Head of caudate nucleus (tissue), 42 donors: Measurements from ENCODE around the gene HOXB9.

ENCODE experiments used
- DNase-seq, 42 donors: peaks; one replicate each; pipeline versions ENCODE4 v3.0.0 to v3.0.0-alpha.2; 2020 to 2021; ENCODE audit warnings: mixed read lengths in 7 of 42
- intact Hi-C: fragments of 100-400 bp; cut with DNase I; formaldehyde crosslinking; loops from one replicate; pipeline ENCODE4 v1.15.0; 2022

HOXB9 gene

DNA sequence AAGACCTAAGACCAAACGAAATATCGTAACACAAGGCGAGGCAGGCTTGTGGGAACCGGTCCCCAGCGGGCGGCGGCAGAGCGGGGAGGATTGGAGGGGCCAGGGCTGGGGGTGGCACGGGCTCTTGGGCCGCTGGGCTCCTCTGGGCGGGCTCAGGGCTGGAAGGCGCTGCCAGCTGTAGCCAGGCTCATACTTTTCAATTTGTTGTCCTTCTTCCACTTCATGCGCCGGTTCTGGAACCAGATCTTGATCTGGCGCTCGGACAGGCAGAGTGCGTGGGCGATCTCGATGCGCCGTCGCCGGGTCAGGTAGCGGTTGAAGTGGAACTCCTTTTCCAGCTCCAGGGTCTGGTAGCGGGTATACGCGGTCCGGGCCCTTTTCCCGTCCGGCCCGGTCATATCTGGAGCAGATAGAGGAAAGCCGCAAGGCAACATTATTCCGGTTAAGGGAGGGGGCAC is 34.1 kb downstream of the HOXB9 start:
- intact Hi-C loops, result no loop called here
- DNase-seq, result no peak

DNA sequence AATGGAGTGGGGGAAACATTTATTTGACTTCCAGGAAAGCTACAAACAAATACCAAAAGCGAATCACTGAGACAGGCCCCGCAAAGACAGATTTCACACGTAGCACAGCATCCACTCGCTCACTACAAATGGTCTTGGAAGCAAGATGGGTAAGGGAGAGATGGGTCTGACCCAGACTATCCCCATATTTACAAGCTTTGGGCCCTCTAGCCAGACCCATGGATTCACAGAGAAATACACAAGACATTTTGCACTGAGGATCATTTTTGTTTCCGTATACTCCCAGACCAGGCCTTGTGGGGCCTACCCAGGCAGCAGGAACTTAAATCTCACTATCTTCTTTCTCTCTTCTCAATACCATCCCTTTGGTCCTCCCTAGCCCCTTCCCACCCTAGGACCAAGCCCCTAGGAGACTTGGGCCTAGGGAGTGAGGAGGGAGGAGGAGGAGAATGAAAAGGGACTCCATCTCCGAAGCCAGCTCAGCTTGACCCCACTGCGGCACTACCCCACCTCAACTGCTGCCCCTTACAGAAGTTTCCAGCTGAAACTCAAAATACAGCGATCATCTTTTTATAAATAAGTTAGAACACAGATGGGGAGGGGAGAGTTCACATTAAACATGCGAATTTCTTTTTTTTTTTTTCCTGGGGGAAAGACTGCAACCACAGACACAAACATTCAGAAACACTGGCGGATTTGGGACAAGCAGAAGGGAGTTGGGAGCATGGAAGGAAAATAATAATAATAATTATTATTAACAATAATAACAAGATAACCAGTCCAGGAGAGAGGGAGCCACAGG is 34.7 kb downstream of the HOXB9 start:
- DNase-seq, result no peak
- intact Hi-C loops, result no loop called here

DNA sequence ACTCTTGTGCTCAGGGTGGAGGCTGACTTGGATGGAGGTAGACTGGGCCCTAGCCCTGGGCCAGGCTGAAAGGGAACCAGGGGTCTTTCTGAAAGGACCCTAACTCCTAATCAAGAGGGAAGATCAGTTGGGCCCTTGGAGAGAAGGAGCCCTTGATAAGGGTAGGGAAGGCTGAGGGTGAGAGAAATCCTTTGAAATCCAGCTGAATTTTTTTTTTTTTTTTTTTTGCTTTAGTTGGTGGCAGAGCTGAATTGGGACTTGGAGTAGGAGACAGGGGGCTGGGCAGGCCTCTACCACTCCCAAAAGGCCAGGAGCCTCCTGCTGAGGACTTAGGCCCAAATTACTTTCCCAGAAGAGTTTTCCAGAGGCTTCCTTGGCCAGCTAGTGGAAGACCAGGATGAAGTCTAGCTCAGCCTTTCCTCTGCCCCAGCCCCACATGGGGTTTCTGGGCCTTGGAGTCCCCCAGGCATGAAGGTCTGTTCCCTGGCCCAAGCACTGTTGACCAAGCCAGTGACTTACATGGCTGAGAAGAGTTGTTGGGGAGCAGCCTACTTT is 35.5 kb downstream of the HOXB9 start:
- intact Hi-C loops, result no loop called here
- DNase-seq, result no peak

DNA sequence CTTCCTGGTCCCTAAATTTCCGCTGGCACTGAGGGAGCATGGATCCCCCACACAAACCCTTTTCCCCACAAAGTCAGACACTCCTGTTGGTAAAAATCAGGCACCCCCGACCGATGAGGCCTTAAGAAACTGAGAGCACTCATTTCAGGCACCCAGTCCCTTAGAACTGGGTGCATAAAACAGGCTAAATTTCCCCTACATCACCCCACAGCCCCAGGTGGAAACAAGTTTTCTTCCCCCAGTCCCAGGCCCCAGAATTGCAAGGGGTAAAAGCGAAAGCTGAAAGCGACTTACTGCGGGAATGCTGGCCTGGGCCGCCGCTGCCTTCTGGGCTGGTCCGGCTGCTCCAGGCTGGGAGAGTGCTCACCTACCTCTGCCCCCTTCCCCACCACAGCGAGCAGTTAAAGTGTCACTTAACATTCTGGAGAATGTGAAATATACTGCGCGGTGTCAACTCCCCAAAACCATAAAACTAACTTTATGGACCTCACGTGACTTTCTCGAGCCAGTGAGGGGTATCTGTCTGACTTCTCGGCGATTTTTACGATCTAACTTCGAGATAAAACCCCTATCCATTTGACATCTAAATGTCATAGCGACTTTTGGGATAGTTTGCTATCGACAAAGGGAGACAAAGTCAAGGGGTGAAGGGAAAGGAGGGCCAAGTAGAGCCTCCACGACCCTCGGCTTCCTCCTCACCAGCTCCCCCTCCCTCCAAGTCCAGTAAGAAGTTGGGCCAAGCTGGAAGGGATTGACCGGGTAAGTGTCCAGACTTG is 36.1 kb downstream of the HOXB9 start, which contains the start of gene HOXB3:
TSS of gene HOXB3 (minus strand) at position 411 of the 776 bp plus-strand sequence. CDS start 37,767 bp downstream, outside the sequence.
- DNase-seq, result no peak
- intact Hi-C loops, result no loop called here

DNA sequence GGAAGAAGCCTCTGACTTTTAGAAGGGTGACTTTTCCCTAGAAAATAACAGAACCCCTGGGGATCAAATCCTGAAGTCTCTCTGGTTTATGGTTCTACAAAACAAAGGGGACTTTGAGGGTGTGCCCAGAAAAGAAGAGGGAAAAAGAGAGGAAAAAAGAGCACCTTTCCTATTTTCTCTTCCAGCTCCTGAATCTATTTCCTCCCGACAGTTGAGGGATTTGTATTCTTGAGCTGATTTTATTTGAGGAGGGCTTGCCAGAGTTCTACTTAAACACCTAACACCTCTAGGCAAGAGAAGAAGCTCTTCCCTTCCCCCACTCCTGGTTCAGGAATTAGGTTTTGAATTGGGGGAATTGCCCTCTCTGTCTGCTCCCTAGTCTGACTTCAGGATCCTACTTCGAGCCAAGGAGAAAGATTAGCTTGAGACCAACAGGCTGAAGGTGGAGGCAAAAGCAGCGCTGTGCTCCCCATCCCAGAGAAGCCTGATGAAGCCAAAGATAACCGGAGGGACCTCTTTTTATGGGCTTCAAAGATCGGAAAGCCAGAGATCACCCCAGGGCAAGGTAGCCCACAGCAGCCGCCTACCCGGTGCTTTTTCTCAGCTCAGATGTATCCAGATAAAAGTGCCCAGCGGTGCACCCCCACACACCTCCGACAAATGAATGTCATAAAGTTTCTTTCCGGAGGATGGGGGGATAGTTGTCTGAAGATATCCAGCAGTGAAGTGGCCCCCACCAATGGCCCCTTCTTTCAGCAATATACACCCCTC is 36.9 kb downstream of the HOXB9 start:
- no peak for DNase-seq
- intact Hi-C loops, result no loop called here

DNA sequence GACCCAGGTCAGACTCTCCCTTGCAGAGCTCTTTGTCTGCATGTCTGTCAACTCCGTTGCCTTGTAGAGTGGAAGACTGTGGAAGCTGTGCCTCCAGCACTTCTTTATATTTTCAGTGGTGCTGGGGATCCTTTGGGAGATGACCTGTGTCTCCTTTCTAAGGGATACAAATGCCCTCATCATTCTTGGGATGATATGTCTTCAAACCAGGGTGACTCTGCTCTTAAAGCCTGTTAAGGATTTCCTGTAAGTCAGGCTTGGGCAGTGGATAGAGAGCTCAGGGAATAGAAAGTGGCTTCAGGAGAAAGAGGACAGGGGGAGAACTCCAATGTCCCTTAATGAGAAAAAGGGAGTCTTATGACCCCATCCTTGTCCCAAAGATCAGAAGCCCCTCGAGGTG is 37.6 kb downstream of the HOXB9 start:
- DNase-seq, result no peak
- intact Hi-C loops, result no loop called here

DNA sequence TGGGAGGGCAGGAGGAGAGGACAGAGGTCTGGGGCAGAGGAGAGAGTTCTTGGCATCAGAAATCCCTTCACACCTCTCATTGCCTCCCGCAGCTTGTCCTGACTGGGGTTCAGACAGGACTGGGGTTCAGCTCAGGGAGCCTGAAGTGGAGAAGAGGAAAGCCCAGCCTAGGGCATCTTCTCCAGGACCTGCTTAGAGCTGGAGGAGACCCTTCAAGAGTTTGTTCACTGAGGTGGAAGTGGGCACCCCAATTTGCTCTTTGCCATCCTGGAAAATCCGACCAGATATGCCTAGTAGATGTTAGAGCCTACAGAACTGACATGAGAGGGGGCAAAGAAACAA is 38.1 kb downstream of the HOXB9 start:
- DNase-seq, result no peak
- intact Hi-C loops, result no loop called here

DNA sequence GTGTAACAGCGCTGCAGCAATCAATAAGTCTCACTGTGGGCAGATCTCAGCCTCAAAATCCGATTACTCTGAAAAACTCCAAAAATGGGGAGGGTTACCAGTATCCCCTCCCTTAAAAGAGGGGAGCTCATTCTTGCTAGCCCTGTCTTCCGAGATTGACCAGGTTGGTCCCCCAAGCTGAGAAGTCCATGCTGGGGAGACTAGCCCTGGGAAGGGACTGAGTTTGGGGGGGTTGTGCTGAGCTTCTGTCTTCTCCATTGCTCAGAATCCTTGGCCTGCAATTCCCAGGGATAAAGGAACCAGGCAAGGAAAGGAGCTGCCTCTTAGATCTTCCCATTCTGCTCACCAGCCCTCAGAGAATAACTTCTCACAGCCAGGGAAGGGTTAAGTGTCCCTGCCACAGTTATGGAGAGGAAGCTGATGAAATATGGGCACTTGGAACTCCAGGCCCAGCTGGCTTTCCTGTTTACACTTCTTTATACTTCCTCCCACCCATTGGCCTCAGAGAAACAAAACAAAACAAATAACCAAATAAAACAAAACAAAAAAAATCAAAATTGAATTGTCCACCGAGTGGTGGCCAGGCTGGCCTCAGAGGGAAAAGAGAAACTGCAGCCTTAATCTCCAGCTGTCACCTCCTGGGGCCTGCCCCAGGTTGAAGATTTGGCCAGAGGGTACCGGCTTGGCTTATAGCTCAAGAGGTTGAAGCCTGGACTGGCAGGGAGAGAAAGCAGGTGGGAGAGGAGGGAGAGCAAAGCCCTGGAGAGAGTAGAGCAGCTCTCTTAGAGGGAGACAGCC is 38.7 kb downstream of the HOXB9 start:
- DNase-seq, result no peak
- intact Hi-C loops, result no loop called here

DNA sequence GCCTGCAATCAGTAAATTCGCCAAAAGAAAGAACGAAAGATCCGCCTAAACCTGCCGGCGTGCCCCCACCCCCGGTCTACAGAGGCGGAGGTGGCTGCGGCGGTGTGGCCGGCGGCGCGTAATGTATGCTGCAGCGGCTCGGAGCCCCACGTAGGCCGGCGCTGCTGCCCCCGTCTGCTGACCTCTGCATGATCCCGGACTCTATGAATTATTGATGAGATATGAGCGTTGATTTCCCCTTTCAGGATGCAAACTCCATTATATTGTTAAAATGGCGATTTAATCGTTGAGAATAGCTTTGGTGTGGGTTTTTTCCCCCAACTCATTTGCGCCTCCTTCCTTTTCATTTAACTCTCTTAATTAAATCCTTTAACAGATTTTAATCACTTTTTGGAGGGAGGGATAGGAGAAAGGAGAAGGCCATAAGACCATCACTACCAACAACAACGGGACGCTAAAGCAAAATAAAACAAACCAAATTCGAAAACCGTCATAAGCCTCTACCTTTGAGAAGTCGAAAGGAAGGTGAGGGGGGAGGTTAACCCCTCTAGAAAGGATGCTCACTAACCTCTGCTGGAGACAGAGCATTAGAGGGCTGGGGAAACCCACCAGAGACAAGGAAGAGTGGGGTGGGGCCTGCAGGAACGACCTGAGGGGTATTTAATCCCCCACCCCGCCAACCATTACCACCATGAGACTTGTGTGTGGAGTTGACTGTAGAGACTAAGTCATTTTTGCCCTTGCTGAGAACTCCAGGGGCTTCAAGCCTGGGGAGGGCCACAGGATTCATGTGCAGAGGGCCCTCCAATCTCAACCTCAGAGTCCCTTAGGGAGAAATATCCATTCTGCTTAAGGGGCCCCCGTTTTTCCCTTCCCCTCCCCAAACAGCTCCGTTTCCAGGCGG is 39.6 kb downstream of the HOXB9 start:
- DNase-seq, result no peak
- intact Hi-C loops, result no loop called here

DNA sequence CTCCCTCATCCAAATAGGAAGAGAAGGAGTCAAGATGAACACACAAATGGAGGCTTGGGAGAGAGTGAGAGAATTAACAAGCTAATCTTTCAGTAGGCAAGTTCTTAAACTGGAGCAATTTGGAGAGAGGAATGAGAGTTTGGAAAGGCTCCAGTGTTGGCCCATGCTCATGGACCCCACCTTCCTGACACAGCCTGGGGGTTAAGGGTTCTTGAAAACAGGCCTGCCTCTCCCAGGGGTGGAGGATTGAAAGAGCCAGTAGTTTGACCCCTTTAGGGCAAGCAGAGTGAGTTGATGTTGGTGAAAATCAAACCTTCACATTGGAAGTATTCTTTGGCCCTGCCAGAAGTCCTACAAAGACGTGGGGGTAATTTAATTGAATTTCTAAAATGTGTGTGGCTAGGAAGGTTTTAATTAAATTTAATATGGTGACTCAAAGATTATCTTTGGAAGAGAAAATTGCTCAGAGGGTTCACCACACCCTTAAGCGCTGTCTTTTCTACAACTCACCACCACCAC is 41.9 kb downstream of the HOXB9 start:
- intact Hi-C loops, result no loop called here
- no peak for DNase-seq

DNA sequence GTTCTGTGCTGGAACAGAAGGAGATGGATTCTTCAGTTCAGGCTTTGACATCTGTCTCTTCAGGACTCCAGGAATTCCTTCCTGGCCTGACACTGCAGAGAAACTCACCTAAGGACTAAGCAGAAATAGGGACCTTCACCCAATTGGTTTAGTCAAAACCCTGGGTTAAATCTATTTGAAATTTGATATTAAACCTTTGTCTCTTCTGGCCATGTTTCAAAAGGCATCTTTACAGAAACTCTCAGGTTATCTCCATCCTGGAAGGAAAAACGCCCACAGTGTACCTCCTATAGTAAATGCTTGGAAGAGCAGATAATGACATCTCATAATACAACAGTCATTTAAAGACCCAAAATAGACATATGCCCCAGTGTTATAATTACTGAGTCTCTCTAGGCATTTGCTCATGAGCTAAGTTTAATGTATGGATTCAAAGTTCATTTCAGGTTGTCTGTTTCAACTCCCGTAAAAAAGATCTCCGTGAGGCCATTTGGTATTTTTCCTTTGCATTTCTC is 42.4 kb downstream of the HOXB9 start:
- intact Hi-C loops, result no loop called here
- DNase-seq, result no peak

DNA sequence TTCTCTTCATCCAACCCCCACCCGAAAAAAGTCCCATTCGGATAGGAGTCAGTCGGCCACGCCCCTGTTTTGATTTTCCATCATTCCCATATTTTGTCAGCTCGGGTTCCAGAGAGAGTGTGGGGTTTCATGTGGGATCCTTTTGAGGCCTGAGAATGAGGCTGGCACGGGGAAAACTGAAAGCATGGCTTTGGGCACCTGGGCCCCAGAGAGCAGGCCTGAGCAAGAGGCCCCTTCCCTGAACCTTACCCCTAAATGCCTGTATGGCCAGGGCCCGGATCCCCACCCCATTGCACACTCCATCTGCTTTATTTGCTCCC is 43.4 kb downstream of the HOXB9 start:
- intact Hi-C loops, result no loop called here
- no peak for DNase-seq

DNA sequence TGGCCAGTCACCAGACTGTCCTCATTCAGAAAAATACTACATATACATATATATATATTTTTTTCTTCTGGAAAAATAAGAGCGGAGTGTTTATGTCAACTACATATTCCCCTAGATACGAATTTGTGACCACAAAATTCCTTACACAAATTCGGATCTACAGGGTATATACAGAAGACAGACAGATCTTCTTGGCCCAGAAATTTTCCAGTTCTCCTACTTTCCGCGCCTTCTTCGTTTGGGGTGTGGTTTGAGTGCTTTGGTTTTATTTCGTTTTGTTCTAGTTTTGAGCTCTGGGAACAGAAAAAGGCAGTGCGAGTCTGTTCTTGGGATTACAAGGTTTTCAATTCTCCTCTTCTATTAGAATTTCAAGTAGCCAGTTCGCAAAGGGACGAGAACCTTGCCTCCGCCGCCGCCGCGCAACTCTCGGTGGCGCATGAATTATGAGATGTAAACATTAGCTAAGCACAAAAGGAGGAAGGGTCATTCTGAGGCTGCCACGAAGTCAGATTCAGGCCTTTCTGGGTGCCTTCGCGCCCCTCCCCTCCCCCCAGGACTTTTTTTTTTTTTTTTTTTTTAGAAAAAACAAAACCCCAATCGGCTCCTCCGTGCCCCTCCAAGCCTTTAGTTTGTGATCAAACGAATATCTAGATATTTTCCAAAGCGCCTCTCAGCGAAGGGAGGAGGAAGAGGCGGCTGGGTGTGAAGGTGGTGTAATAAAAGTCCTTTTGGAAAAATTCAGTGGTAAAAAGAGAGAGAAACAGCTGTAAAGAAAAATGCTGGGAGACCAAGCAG is 46.2 kb downstream of the HOXB9 start:
- intact Hi-C loops, result no loop called here
- no peak for DNase-seq

DNA sequence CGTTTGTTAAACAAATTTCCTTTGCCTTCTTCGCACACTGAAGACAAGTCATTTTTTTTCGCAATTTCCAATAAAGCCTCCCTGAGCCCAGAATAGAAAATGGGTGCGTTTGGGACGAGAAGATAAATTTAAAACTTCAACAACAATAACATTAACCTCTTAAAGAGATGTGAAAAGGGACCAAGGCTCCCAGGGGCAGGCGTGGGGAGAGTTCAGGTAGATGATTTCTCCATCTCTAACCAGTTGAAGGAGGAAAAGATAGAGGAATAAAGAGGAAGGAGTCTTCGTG is 46.7 kb downstream of the HOXB9 start:
- DNase-seq, result no peak
- intact Hi-C loops, result no loop called here

DNA sequence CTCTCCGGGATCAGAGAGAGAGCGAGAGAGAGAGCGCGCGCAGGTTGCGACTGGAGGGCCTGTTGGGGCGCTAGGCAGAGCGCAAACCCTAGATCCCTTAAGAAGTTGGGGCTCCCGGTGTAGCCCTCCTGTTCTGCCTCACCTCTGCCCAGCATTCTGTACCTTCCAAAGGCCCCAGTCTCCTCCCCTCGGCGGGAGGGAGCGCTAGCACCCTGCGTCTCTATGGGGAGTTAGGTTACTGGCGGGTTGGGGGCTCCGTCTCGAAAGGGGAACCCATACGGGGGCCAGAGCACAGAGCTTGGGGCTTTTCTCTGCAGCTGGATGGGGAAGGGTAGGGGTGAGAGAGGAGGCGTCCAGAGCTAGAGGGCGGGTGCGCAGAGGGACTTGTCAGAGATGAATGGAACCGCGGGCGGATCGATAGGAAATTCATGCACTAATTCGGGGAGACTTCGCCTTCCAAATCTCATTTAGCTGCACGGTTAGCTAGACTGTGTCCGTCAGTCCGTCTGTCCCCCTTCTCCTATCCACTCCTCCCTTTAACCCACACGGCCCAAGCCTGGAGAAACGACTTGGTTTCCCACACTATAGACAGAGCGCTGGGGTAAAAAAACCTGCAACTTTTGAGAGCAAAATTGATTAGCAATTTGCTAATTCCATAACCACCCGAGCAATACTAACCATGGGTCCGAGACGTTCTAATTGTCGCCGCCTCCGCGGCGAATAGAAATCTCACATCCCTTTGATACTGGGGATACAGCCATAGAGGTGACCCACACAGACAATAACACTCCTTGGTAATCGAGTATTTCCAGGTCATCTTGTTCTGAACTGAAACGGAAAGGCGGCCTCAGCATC is 47.3 kb downstream of the HOXB9 start:
- DNase-seq, result no peak
- intact Hi-C loops, result no loop called here
